ENCODE data around the gene DGKB.

DNA sequence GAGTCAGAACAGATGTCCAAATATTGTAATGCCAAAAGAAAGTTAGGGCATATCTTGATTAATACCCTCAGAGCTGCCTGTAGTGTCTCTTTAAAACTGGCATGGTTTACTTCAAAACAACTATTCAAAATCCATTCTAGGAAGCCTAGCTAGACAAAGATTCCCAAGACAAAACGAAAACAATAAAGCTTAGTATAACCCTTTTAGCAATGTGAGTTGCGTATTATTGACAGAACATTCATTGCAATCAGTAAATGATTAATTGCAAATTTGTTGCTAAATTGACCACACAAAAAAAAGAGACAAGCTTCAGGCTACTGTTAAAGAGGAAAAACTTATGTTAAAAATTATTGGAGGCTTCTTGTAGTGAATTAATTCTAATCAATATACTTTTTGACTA is 406.9 kb downstream of the DGKB start:
- TF ChIP-seq, protein P1, sequence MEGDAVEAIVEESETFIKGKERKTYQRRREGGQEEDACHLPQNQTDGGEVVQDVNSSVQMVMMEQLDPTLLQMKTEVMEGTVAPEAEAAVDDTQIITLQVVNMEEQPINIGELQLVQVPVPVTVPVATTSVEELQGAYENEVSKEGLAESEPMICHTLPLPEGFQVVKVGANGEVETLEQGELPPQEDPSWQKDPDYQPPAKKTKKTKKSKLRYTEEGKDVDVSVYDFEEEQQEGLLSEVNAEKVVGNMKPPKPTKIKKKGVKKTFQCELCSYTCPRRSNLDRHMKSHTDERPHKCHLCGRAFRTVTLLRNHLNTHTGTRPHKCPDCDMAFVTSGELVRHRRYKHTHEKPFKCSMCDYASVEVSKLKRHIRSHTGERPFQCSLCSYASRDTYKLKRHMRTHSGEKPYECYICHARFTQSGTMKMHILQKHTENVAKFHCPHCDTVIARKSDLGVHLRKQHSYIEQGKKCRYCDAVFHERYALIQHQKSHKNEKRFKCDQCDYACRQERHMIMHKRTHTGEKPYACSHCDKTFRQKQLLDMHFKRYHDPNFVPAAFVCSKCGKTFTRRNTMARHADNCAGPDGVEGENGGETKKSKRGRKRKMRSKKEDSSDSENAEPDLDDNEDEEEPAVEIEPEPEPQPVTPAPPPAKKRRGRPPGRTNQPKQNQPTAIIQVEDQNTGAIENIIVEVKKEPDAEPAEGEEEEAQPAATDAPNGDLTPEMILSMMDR (IDR thresholded peaks at IDR 0.05) = no peak
- no peak for TF ChIP-seq POLR2A (IDR thresholded peaks at IDR 0.05)
